SJCRH30 (cell line): Measurements from ENCODE around the gene TH. TPM values are rescaled to one million over a fixed set of nuclear protein-coding genes. Genes with fewer than 3 reads are reported as not detected.

ENCODE experiments used
- total RNA-seq: library from RNA; depleted of rRNA; stranded (reverse); fragments of >200 nt; shearing (Covaris generic); gene quantifications from 2 replicates; pipeline ENCODE4 v1.2.3, GENCODE V29; 2014; rRNA removed

The TH gene
- total RNA-seq, 1 experiment from 2014 or later = not detected

Other genes with a start within 250 kb of the TH start
- gene MRPL23, start 224.5 kb downstream of the TH start, total RNA-seq = 50.4 and 54.9 TPM in 2 replicates
- gene H19, start 174.0 kb downstream of the TH start, total RNA-seq = 0.10 TPM in 1 of 2 replicates, not detected in the other
- 513 and 574 TPM in 2 replicates for gene IGF2, start 32.4 kb downstream of the TH start, total RNA-seq
- gene INS, start 10.6 kb downstream of the TH start, total RNA-seq = not detected in 2 replicates
- not detected in 2 replicates for gene ASCL2, start 98.8 kb upstream of the TH start, total RNA-seq
- not detected in 2 replicates for gene C11orf21, start 130.1 kb upstream of the TH start, total RNA-seq
- gene TSPAN32, start 130.2 kb upstream of the TH start, total RNA-seq = 0.57 TPM in 1 of 2 replicates, not detected in the other
- 95.3 and 97.7 TPM in 2 replicates for gene CD81, start 205.5 kb upstream of the TH start, total RNA-seq
- gene TSSC4, start 228.9 kb upstream of the TH start, total RNA-seq = 26.7 and 31.1 TPM in 2 replicates